ENCODE results near the gene CYREN. TPM values are rescaled to one million over a fixed set of nuclear protein-coding genes. Genes with fewer than 3 reads are reported as not detected.

Gene CYREN
- total RNA-seq, 2 experiments from 2014 or later, result 69.4 to 81.9 TPM

DNA sequence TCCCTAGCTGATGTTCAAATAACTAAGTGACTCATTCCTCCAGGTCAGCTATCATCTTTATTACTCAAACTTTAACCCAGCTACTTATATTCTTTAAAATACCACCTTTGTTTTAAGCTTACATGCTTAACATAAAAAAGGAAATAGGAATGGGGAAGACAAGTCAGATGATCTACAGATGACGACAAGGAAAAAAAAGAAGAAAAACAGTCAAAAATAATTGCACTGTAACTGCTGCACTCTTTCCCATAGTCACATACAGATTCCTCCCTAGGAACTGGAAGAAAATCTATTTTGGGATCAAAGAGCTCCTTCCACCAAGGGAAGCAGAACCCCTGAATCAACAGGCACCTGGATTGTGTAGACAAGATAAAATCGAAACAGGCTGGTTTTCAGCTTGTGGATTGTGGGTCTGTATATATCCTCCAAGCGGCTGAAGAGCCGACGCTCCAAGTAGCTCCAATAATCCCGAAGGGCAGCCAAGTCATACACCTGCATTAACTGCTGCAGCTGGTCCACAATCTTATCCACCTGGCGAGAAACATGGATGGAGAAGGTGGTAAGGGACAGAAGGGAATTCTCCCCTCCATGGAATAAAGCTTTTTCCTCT is 38.8 kb upstream of the CYREN start:
- H3K4me3 ChIP-seq (ENCODE audit: low read depth, low read length, poor library complexity, severe bottlenecking), result no peak overlapping the region
- ChIA-PET POLR2A (interaction anchor here (0.6 to 1.2 kb wide), 6 partner anchors 8 to 678 kb away, joined by 3 to 4 read pairs (median 4); no protein-coding TSS in a partner anchor), CTCF (ENCODE audit: unreplicated experiment) (no interaction called here)
- H2AFZ ChIP-seq (ENCODE audit: low read length), result no peak overlapping the region
- BruUV-seq (replicated peaks), result TSS peak; percentile 41
- no peaks in the 10 kb centered on the region for H3K79me2 ChIP-seq (ENCODE audit: insufficient read depth, low read depth, low read length)
- no peaks in the 10 kb centered on the region for H3K9me3 ChIP-seq (ENCODE audit: low read length)
- peaks cover 6% of the 10 kb centered on the region for H3K4me1 ChIP-seq (ENCODE audit: insufficient read depth, low read length, poor library complexity, severe bottlenecking)
- peaks cover 1% of the 10 kb centered on the region; the same call in 1 of the 2 replicates for H3K36me3 ChIP-seq (ENCODE audit: insufficient read depth, low read length)
- intact Hi-C loops (cut with micrococcal nuclease; ENCODE audit: unreplicated experiment), result no loop called here
- no peak for DNase-seq (ENCODE audit: low spot score)
- no peaks in the 10 kb centered on the region for H4K20me1 ChIP-seq (ENCODE audit: insufficient read depth, low read length)
- no peaks in the 10 kb centered on the region for H3K9me2 ChIP-seq (ENCODE audit: insufficient read depth, low read length)
- no peak overlapping the region for H3K4me2 ChIP-seq (ENCODE audit: low read length)
- H3K27ac ChIP-seq (ENCODE audit: low read depth, low read length, poor library complexity, severe bottlenecking), result no peak overlapping the region
- TF ChIP-seq EZH2phosphoT487 (IDR thresholded peaks at IDR 0.05; ENCODE audit: borderline replicate concordance, low read depth, low read length) (no peak), CTCF (conservative IDR thresholded peaks at IDR 0.05; ENCODE audit: low read length) (no peak)

DNA sequence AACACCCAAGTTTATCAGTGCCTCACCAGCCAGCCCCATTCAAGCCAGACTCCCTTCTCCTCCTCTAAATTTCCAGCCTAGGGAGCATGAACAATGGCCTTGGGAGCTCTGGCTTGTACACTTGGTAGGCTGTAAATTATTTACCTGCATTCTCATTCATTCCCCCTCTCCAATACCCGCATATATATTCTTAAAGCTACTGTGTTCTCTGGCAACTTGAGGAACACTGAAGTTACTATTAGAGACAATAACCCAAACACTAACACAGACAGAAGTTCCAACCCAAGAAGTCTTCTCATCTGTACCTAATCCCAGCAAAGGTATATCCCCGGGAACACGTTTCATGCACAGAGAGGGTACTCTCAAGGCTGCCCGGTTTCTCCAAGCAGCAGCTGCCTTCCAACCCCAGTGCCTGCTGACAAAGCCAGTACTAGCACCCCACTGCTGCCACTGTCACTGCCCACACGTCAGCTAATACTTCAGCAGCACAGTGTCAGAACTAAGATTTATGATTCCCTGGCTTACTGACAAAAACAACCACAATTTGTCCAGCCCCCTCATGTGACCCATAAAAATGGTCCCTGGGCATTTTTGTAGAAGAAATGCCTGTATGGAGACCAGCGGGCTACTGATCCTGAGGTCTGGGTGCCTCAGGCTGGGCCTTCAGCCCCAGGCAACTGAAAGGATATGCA is 37.7 kb upstream of the CYREN start:
- Histone ChIP-seq H2AFZ (ENCODE audit: low read length) (no peak overlapping the region), H3K79me2 (ENCODE audit: insufficient read depth, low read depth, low read length) (no peaks in the 10 kb centered on the region), H3K4me3 (ENCODE audit: low read depth, low read length, poor library complexity, severe bottlenecking) (no peak overlapping the region), H3K9me3 (ENCODE audit: low read length) (no peaks in the 10 kb centered on the region), H4K20me1 (ENCODE audit: insufficient read depth, low read length) (no peaks in the 10 kb centered on the region), H3K4me2 (ENCODE audit: low read length) (no peak overlapping the region), H3K36me3 (ENCODE audit: insufficient read depth, low read length) (peaks cover 4% of the 10 kb centered on the region; the same call in 1 of the 2 replicates), H3K4me1 (ENCODE audit: insufficient read depth, low read length, poor library complexity, severe bottlenecking) (peaks cover 6% of the 10 kb centered on the region), H3K27ac (ENCODE audit: low read depth, low read length, poor library complexity, severe bottlenecking) (no peak overlapping the region), H3K9me2 (ENCODE audit: insufficient read depth, low read length) (no peaks in the 10 kb centered on the region)
- no peak for TF ChIP-seq CTCF (conservative IDR thresholded peaks at IDR 0.05; ENCODE audit: low read length)
- no peak for TF ChIP-seq EZH2phosphoT487 (IDR thresholded peaks at IDR 0.05; ENCODE audit: borderline replicate concordance, low read depth, low read length)
- ChIA-PET POLR2A (no interaction called here), CTCF (ENCODE audit: unreplicated experiment) (no interaction called here)
- intact Hi-C loops (cut with micrococcal nuclease; ENCODE audit: unreplicated experiment), result no loop called here
- BruUV-seq (replicated peaks), result no TSS peak
- no peak for DNase-seq (ENCODE audit: low spot score)
